Naive B cell (primary cell): ENCODE data around the gene LNX2. TPM values are rescaled to one million over a fixed set of nuclear protein-coding genes. Genes with fewer than 3 reads are reported as not detected.

ENCODE experiments used
- ATAC-seq, 2 donors: fragments of 150-1000 bp; cut with Tn5 transposase; 2 replicates each; pipeline ENCODE4 v1.10.0; 2021; ENCODE audit warnings: low read depth in 2 of 2, mild to moderate bottlenecking in 2 of 2, moderate library complexity in 2 of 2
- DNase-seq: peaks from one replicate; pipeline ENCODE4 v3.0.0; 2022
- H3K27ac Mint-ChIP-seq, 6 donors: one replicate each; pipeline ENCODE4 v1.8.0; 2020 to 2022; ENCODE audit warnings: mild to moderate bottlenecking in 6 of 6, mixed read lengths in 6 of 6, moderate library complexity in 5 of 6, inconsistent platforms in 2 of 6
- H3K27me3 Mint-ChIP-seq, 3 donors: one replicate each; pipeline ENCODE4 v1.8.0; 2021 to 2022; ENCODE audit warnings: mixed read lengths in 3 of 3, mild to moderate bottlenecking in 1 of 3
- H3K36me3 Mint-ChIP-seq, 2 donors: one replicate each; pipeline ENCODE4 v1.8.0; 2020 to 2022; ENCODE audit warnings: mixed read lengths in 2 of 2, inconsistent platforms in 1 of 2, mild to moderate bottlenecking in 1 of 2
- H3K4me1 Mint-ChIP-seq, 3 donors: one replicate each; pipeline ENCODE4 v1.8.0; 2020 to 2022; ENCODE audit warnings: mixed read lengths in 3 of 3, inconsistent platforms in 1 of 3, mild to moderate bottlenecking in 1 of 3, moderate library complexity in 1 of 3
- H3K4me3 Mint-ChIP-seq, 8 donors: one replicate each; pipeline ENCODE4 v1.8.0; 2020 to 2022; ENCODE audit warnings: mild to moderate bottlenecking in 8 of 8, mixed read lengths in 8 of 8, moderate library complexity in 8 of 8, inconsistent platforms in 2 of 8
- H3K9me3 Mint-ChIP-seq, 7 donors: one replicate each; pipeline ENCODE4 v1.8.0; 2020 to 2022; ENCODE audit warnings: mixed read lengths in 7 of 7, mild to moderate bottlenecking in 5 of 7, inconsistent platforms in 2 of 7, moderate library complexity in 1 of 7
- polyA plus RNA-seq, 6 donors: library from polyadenylated mRNA; unstranded; fragments of 300-500 nt; fragmentation: Illumina TruSeq; gene quantifications; one replicate each; pipeline ENCODE4 v1.2.3, GENCODE V29; 2021; ENCODE audit warnings: low read depth in 6 of 6

Gene LNX2
- polyA plus RNA-seq, 6 donors from 2014 or later = 3.4 to 13.6 (median 4.8) TPM

- Mint-ChIP-seq H3K4me1 (peaks cover 0 to under 1% (median 0%) of the 10 kb centered on the region in 3 donors), H3K9me3 (no peaks in the 10 kb centered on the region), H3K36me3 (peaks cover 5 to 9% of the 10 kb centered on the region in 2 donors), H3K27ac (no peak overlapping the region), H3K4me3 (no peak overlapping the region), H3K27me3 (no peaks in the 10 kb centered on the region)
- ATAC-seq (no peak), DNase-seq (no peak)
Observed at GRCh38 chr13:27565818-27566217, 54.5 kb downstream of the LNX2 start.

GRCh38 chr13:27562457-27562856 is 57.9 kb downstream of the LNX2 start:
- no peak for DNase-seq
- Mint-ChIP-seq H3K36me3 (peaks cover 9 to 14% of the 10 kb centered on the region in 2 donors), H3K27ac (peak overlapping the region in 2 of 6 donors; percentile 35 to 38), H3K4me1 (no peaks in the 10 kb centered on the region), H3K27me3 (no peaks in the 10 kb centered on the region), H3K9me3 (no peaks in the 10 kb centered on the region), H3K4me3 (no peak overlapping the region)
- no peak for ATAC-seq

GRCh38 chr13:27559719-27560118 is 60.6 kb downstream of the LNX2 start:
- H3K27ac Mint-ChIP-seq = peak overlapping the region in 1 of 6 donors; percentile 12
- no peak for DNase-seq
- H3K27me3 Mint-ChIP-seq = no peaks in the 10 kb centered on the region
- H3K4me1 Mint-ChIP-seq = no peaks in the 10 kb centered on the region
- no peak for ATAC-seq
- no peak overlapping the region for H3K4me3 Mint-ChIP-seq
- no peaks in the 10 kb centered on the region for H3K9me3 Mint-ChIP-seq
- H3K36me3 Mint-ChIP-seq = peaks cover 22 to 29% of the 10 kb centered on the region in 2 donors

- no peak overlapping the region for H3K4me3 Mint-ChIP-seq
- DNase-seq = peak; percentile 1
- H3K9me3 Mint-ChIP-seq = no peaks in the 10 kb centered on the region
- no peaks in the 10 kb centered on the region for H3K4me1 Mint-ChIP-seq
- H3K36me3 Mint-ChIP-seq = peaks cover 13 to 24% of the 10 kb centered on the region in 2 donors
- no peak for ATAC-seq
- H3K27me3 Mint-ChIP-seq = no peaks in the 10 kb centered on the region
- H3K27ac Mint-ChIP-seq = no peak overlapping the region
Observed at GRCh38 chr13:27556109-27556508, 64.2 kb downstream of the LNX2 start.

GRCh38 chr13:27551562-27551961 is 68.8 kb downstream of the LNX2 start:
- peaks cover 0 to 3% (median 0%) of the 10 kb centered on the region in 3 donors for H3K4me1 Mint-ChIP-seq
- no peaks in the 10 kb centered on the region for H3K9me3 Mint-ChIP-seq
- ATAC-seq (no peak), DNase-seq (no peak)
- no peak overlapping the region for H3K27ac Mint-ChIP-seq
- peaks cover 17 to 35% of the 10 kb centered on the region in 2 donors for H3K36me3 Mint-ChIP-seq
- H3K27me3 Mint-ChIP-seq = no peaks in the 10 kb centered on the region
- no peak overlapping the region for H3K4me3 Mint-ChIP-seq

- Mint-ChIP-seq H3K36me3 (peaks cover 15 to 23% of the 10 kb centered on the region in 2 donors), H3K27ac (no peak overlapping the region), H3K9me3 (no peaks in the 10 kb centered on the region), H3K4me1 (peaks cover 0 to 3% (median 0%) of the 10 kb centered on the region in 3 donors), H3K4me3 (no peak overlapping the region), H3K27me3 (no peaks in the 10 kb centered on the region)
- ATAC-seq = no peak
- DNase-seq = no peak
Observed at GRCh38 chr13:27549406-27549981, 70.8 kb downstream of the LNX2 start.

- Mint-ChIP-seq H3K36me3 (peaks cover 3 to 9% of the 10 kb centered on the region in 2 donors), H3K4me1 (peaks cover 0 to 3% (median 0%) of the 10 kb centered on the region in 3 donors), H3K9me3 (no peaks in the 10 kb centered on the region), H3K27ac (peak overlapping the region in 1 of 6 donors; percentile 19), H3K27me3 (no peaks in the 10 kb centered on the region), H3K4me3 (no peak overlapping the region)
- no peak for DNase-seq
- ATAC-seq = no peak
Observed at GRCh38 chr13:27542220-27542619, 78.1 kb downstream of the LNX2 start.

- no peak for ATAC-seq
- no peak overlapping the region for H3K27ac Mint-ChIP-seq
- H3K27me3 Mint-ChIP-seq = no peaks in the 10 kb centered on the region
Observed at GRCh38 chr13:27541386-27541785, 78.9 kb downstream of the LNX2 start.

GRCh38 chr13:27536361-27537101 is 83.8 kb downstream of the LNX2 start:
- Mint-ChIP-seq H3K36me3 (no peaks in the 10 kb centered on the region), H3K9me3 (no peaks in the 10 kb centered on the region), H3K27me3 (no peaks in the 10 kb centered on the region), H3K27ac (peak overlapping the region in 1 of 6 donors; percentile 9), H3K4me3 (peak overlapping the region in 1 of 8 donors; percentile 60), H3K4me1 (peaks cover 8 to 14% (median 9%) of the 10 kb centered on the region in 3 donors)
- no peak for ATAC-seq
- DNase-seq = no peak

More at GRCh38 chr13:27541386-27541785, 78.9 kb downstream of the LNX2 start:
- no peak overlapping the region for H3K4me3 Mint-ChIP-seq
- no peaks in the 10 kb centered on the region for H3K9me3 Mint-ChIP-seq
- DNase-seq = no peak
- peaks cover 0 to 3% (median 0%) of the 10 kb centered on the region in 3 donors for H3K4me1 Mint-ChIP-seq
- peaks cover 3 to 9% of the 10 kb centered on the region in 2 donors for H3K36me3 Mint-ChIP-seq

- ATAC-seq (no peak), DNase-seq (no peak)
- H3K4me1 Mint-ChIP-seq = peaks cover 8 to 14% (median 9%) of the 10 kb centered on the region in 3 donors
- no peak overlapping the region for H3K27ac Mint-ChIP-seq
- no peak overlapping the region for H3K4me3 Mint-ChIP-seq
- peaks cover 0 to 5% (median 0%) of the 10 kb centered on the region in 3 donors for H3K27me3 Mint-ChIP-seq
- H3K9me3 Mint-ChIP-seq = no peaks in the 10 kb centered on the region
- no peaks in the 10 kb centered on the region for H3K36me3 Mint-ChIP-seq
Observed at GRCh38 chr13:27535546-27535945, 84.8 kb downstream of the LNX2 start.

GRCh38 chr13:27534981-27535380 is 85.3 kb downstream of the LNX2 start:
- peaks cover 8 to 14% (median 13%) of the 10 kb centered on the region in 3 donors for H3K4me1 Mint-ChIP-seq
- H3K9me3 Mint-ChIP-seq = no peaks in the 10 kb centered on the region
- no peak overlapping the region for H3K27ac Mint-ChIP-seq
- H3K4me3 Mint-ChIP-seq = no peak overlapping the region
- DNase-seq (no peak), ATAC-seq (no peak)
- no peaks in the 10 kb centered on the region for H3K36me3 Mint-ChIP-seq
- H3K27me3 Mint-ChIP-seq = peaks cover 0 to 5% (median 0%) of the 10 kb centered on the region in 3 donors

GRCh38 chr13:27534108-27534980 is 86.0 kb downstream of the LNX2 start:
- DNase-seq = no peak
- ATAC-seq = no peak
- Mint-ChIP-seq H3K36me3 (no peaks in the 10 kb centered on the region), H3K27me3 (peaks cover 0 to 5% (median 0%) of the 10 kb centered on the region in 3 donors), H3K4me1 (peaks cover 12 to 19% (median 18%) of the 10 kb centered on the region in 3 donors), H3K27ac (peak overlapping the region in 4 of 6 donors; percentile 7 to 71 (median 38)), H3K4me3 (no peak overlapping the region), H3K9me3 (no peaks in the 10 kb centered on the region)

- ATAC-seq (peak; percentile 42 to 89), DNase-seq (peak; percentile 23)
- H3K4me1 Mint-ChIP-seq = peaks cover 16 to 28% (median 22%) of the 10 kb centered on the region in 3 donors
- H3K27ac Mint-ChIP-seq = peak overlapping the region in 1 of 6 donors; percentile 87
- peak overlapping the region in 6 of 8 donors; percentile 10 to 80 (median 61) for H3K4me3 Mint-ChIP-seq
- H3K9me3 Mint-ChIP-seq = peaks cover 0 to 3% (median 2%) of the 10 kb centered on the region in 7 donors
- H3K36me3 Mint-ChIP-seq = peaks cover 0 to 11% of the 10 kb centered on the region in 2 donors
- H3K27me3 Mint-ChIP-seq = peaks cover 0 to 5% (median 0%) of the 10 kb centered on the region in 3 donors
Observed at GRCh38 chr13:27533155-27533643, 87.1 kb downstream of the LNX2 start.
